Esophagus squamous epithelium (tissue), 4 donors: ENCODE results near the gene LRBA.

Experiments
- CTCF ChIP-seq, 6 experiments: fragments of 450-650 bp in 4 of 6; fragments of 200-600 bp in 2 of 6; sonication (generic) in 2 of 6; IDR thresholded peaks; one replicate each; pipeline ENCODE4 v1.5.1; 2016 to 2019; ENCODE audit warnings: antibody characterized with exemption in 6 of 6, mild to moderate bottlenecking in 4 of 6, moderate library complexity in 4 of 6
- POLR2A ChIP-seq, 4 donors: fragments of 450-650 bp; IDR thresholded peaks; one replicate each; pipeline ENCODE4 v1.6.1; 2017; ENCODE audit warnings: antibody characterized with exemption in 4 of 4, mild to moderate bottlenecking in 4 of 4, moderate library complexity in 3 of 4

- TF ChIP-seq CTCF (IDR thresholded peaks at IDR 0.05) (peak in 1 of 6 experiments; percentile 23), POLR2A (IDR thresholded peaks at IDR 0.05) (no peak)
Measured at GRCh38 chr4:150256841-150257730, 758.0 kb downstream of the LRBA start.
